Measurements from ENCODE around the gene NT5M.

NT5M gene

GRCh38 chr17:17384291-17384615 lies 81.1 kb downstream of the NT5M start:
- no peak overlapping the region for H3K27ac ChIP-seq
- no peak for TF ChIP-seq CTCF (conservative IDR thresholded peaks at IDR 0.05)

- H3K27ac ChIP-seq, result no peak overlapping the region
- no peak for TF ChIP-seq CTCF (conservative IDR thresholded peaks at IDR 0.05)
Measured at GRCh38 chr17:17384961-17385360, 81.8 kb downstream of the NT5M start.

GRCh38 chr17:17385491-17385890 lies 82.3 kb downstream of the NT5M start:
- no peak overlapping the region for H3K27ac ChIP-seq
- no peak for TF ChIP-seq CTCF (conservative IDR thresholded peaks at IDR 0.05)

- no peak for TF ChIP-seq CTCF (conservative IDR thresholded peaks at IDR 0.05)
- no peak overlapping the region for H3K27ac ChIP-seq
Measured at GRCh38 chr17:17386094-17386800, 83.1 kb downstream of the NT5M start.

GRCh38 chr17:17387017-17387497 lies 83.9 kb downstream of the NT5M start:
- no peak for TF ChIP-seq CTCF (conservative IDR thresholded peaks at IDR 0.05)
- no peak overlapping the region for H3K27ac ChIP-seq

- no peak overlapping the region for H3K27ac ChIP-seq
- peak; percentile 61 for TF ChIP-seq CTCF (conservative IDR thresholded peaks at IDR 0.05)
Measured at GRCh38 chr17:17387498-17388362, 84.6 kb downstream of the NT5M start.

- no peak overlapping the region for H3K27ac ChIP-seq
- TF ChIP-seq CTCF (conservative IDR thresholded peaks at IDR 0.05), result no peak
Measured at GRCh38 chr17:17388657-17389496, 85.7 kb downstream of the NT5M start.

All from VCaP (cell line).